Measurements from ENCODE around the gene LRG1.

GRCh38 chr19:4533334-4533733 lies 6.5 kb downstream of the LRG1 start:
- no peak for TF ChIP-seq EZH2 (IDR thresholded peaks at IDR 0.05; ENCODE audit: borderline replicate concordance, insufficient read depth, low read length, poor library complexity, severe bottlenecking)
- TF ChIP-seq, protein P1, sequence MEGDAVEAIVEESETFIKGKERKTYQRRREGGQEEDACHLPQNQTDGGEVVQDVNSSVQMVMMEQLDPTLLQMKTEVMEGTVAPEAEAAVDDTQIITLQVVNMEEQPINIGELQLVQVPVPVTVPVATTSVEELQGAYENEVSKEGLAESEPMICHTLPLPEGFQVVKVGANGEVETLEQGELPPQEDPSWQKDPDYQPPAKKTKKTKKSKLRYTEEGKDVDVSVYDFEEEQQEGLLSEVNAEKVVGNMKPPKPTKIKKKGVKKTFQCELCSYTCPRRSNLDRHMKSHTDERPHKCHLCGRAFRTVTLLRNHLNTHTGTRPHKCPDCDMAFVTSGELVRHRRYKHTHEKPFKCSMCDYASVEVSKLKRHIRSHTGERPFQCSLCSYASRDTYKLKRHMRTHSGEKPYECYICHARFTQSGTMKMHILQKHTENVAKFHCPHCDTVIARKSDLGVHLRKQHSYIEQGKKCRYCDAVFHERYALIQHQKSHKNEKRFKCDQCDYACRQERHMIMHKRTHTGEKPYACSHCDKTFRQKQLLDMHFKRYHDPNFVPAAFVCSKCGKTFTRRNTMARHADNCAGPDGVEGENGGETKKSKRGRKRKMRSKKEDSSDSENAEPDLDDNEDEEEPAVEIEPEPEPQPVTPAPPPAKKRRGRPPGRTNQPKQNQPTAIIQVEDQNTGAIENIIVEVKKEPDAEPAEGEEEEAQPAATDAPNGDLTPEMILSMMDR (IDR thresholded peaks at IDR 0.05; ENCODE audit: poor library complexity, severe bottlenecking) = no peak
- TF ChIP-seq TAF1 (IDR thresholded peaks at IDR 0.05; ENCODE audit: low read depth) = no peak

Data from neural cell (in vitro differentiated cells).